SK-N-SH treated with all-trans-retinoic acid at 6 μM for 48 hours (cell line): ENCODE data around the gene SLC6A18.

ENCODE experiments used
- ARNTL ChIP-seq: fragments of 450-650 bp; formaldehyde crosslinking; IDR thresholded peaks from 2 replicates; pipeline ENCODE4 v1.5.0; 2020; ENCODE audit warnings: low read depth, mild to moderate bottlenecking, moderate library complexity, borderline replicate concordance
- BACH2 ChIP-seq: fragments of 250-450 bp; sonication (Bioruptor Pico); IDR thresholded peaks from 2 replicates; pipeline ENCODE4 v1.9.0; 2021; ENCODE audit warnings: mild to moderate bottlenecking, borderline replicate concordance
- GLIS3 ChIP-seq: fragments of 250-450 bp; sonication (Bioruptor Pico); IDR thresholded peaks from 2 replicates; pipeline ENCODE4 v1.5.0; 2020; ENCODE audit warnings: mild to moderate bottlenecking, moderate library complexity
- RARB ChIP-seq: fragments of 250-450 bp; sonication (Bioruptor Pico); IDR thresholded peaks from 2 replicates; pipeline ENCODE4 v1.8.0; 2021; ENCODE audit warnings: mild to moderate bottlenecking, moderate library complexity
- SNAI2 ChIP-seq: fragments of 250-450 bp; sonication (Bioruptor Pico); IDR thresholded peaks from 2 replicates; pipeline ENCODE4 v1.5.0; 2020; ENCODE audit warnings: mild to moderate bottlenecking, moderate library complexity
- ZFP30 ChIP-seq: fragments of 450-650 bp; formaldehyde crosslinking; IDR thresholded peaks from 2 replicates; pipeline ENCODE4 v1.5.0; 2022; ENCODE audit warnings: mild to moderate bottlenecking, moderate library complexity
- ZNF565 ChIP-seq: fragments of 450-650 bp; formaldehyde crosslinking; conservative IDR thresholded peaks from 2 replicates; pipeline ENCODE4 v1.5.0; 2020; ENCODE audit warnings: low read depth, mild to moderate bottlenecking, moderate library complexity
- ZNF70 ChIP-seq: fragments of 450-650 bp; formaldehyde crosslinking; IDR thresholded peaks from 2 replicates; pipeline ENCODE4 v1.5.0; 2020; ENCODE audit warnings: mild to moderate bottlenecking, moderate library complexity
- ZNF8 ChIP-seq: fragments of 450-650 bp; formaldehyde crosslinking; IDR thresholded peaks from 2 replicates; pipeline ENCODE4 v1.5.0; 2020; ENCODE audit warnings: mild to moderate bottlenecking, moderate library complexity
- TF ChIP-seq, protein P1 (sequence below): fragments of 250-450 bp; sonication (Bioruptor Pico); IDR thresholded peaks from 2 replicates; pipeline ENCODE4 v1.5.0; 2020; ENCODE audit warnings: mild to moderate bottlenecking, moderate library complexity
- TF ChIP-seq, protein P2 (sequence below): fragments of 250-450 bp; sonication (Bioruptor Pico); IDR thresholded peaks from 2 replicates; pipeline ENCODE4 v1.5.1; 2020; ENCODE audit warnings: low read depth, mild to moderate bottlenecking, moderate library complexity
- TF ChIP-seq, protein P3 (sequence below): fragments of 250-450 bp; sonication (Bioruptor Pico); IDR thresholded peaks from 2 replicates; pipeline ENCODE4 v1.5.1; 2021; ENCODE audit warnings: mild to moderate bottlenecking, moderate library complexity

DNA sequence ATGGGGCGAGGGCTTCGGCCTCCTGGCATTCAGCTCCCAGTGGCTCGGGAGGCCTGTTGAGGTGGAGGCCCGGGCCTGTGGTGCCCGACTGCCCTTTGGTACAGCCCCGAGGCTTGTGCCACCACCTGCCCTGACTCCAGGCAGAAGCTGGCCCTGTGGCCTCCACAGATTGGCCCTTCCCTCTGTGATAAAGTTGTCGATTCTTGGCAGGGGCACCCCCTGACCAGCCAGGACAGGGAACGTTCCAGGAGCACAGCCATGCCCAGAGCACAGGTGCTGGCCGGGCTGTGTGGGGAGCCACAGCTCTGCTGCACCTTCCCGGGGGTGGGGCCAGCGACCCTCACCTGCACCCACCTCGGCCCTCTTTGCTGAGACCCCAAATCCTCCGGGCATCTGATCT, 32.7 kb downstream of the SLC6A18 start:
- no peak for TF ChIP-seq ARNTL (CRISPR knock-in tag)
- TF ChIP-seq, protein P1, sequence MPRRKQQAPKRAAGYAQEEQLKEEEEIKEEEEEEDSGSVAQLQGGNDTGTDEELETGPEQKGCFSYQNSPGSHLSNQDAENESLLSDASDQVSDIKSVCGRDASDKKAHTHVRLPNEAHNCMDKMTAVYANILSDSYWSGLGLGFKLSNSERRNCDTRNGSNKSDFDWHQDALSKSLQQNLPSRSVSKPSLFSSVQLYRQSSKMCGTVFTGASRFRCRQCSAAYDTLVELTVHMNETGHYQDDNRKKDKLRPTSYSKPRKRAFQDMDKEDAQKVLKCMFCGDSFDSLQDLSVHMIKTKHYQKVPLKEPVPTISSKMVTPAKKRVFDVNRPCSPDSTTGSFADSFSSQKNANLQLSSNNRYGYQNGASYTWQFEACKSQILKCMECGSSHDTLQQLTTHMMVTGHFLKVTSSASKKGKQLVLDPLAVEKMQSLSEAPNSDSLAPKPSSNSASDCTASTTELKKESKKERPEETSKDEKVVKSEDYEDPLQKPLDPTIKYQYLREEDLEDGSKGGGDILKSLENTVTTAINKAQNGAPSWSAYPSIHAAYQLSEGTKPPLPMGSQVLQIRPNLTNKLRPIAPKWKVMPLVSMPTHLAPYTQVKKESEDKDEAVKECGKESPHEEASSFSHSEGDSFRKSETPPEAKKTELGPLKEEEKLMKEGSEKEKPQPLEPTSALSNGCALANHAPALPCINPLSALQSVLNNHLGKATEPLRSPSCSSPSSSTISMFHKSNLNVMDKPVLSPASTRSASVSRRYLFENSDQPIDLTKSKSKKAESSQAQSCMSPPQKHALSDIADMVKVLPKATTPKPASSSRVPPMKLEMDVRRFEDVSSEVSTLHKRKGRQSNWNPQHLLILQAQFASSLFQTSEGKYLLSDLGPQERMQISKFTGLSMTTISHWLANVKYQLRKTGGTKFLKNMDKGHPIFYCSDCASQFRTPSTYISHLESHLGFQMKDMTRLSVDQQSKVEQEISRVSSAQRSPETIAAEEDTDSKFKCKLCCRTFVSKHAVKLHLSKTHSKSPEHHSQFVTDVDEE (CRISPR knock-in tag), result no peak
- TF ChIP-seq, protein P2, sequence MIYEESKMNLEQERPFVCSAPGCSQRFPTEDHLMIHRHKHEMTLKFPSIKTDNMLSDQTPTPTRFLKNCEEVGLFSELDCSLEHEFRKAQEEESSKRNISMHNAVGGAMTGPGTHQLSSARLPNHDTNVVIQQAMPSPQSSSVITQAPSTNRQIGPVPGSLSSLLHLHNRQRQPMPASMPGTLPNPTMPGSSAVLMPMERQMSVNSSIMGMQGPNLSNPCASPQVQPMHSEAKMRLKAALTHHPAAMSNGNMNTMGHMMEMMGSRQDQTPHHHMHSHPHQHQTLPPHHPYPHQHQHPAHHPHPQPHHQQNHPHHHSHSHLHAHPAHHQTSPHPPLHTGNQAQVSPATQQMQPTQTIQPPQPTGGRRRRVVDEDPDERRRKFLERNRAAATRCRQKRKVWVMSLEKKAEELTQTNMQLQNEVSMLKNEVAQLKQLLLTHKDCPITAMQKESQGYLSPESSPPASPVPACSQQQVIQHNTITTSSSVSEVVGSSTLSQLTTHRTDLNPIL (CRISPR knock-in tag), result no peak
- no peak for TF ChIP-seq BACH2
- no peak for TF ChIP-seq ZNF70
- no peak for TF ChIP-seq SNAI2 (CRISPR knock-in tag)
- TF ChIP-seq ZFP30 (CRISPR knock-in tag), result no peak
- no peak for TF ChIP-seq ZNF8 (CRISPR knock-in tag)
- no peak for TF ChIP-seq GLIS3 (CRISPR knock-in tag)
- TF ChIP-seq RARB (CRISPR knock-in tag), result no peak
- TF ChIP-seq ZNF565, result no peak
- TF ChIP-seq, protein P3, sequence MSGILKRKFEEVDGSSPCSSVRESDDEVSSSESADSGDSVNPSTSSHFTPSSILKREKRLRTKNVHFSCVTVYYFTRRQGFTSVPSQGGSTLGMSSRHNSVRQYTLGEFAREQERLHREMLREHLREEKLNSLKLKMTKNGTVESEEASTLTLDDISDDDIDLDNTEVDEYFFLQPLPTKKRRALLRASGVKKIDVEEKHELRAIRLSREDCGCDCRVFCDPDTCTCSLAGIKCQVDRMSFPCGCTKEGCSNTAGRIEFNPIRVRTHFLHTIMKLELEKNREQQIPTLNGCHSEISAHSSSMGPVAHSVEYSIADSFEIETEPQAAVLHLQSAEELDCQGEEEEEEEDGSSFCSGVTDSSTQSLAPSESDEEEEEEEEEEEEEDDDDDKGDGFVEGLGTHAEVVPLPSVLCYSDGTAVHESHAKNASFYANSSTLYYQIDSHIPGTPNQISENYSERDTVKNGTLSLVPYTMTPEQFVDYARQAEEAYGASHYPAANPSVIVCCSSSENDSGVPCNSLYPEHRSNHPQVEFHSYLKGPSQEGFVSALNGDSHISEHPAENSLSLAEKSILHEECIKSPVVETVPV (CRISPR knock-in tag), result no peak
